GM12891 (cell line): ENCODE measurements around the gene UNC5C.

Source experiments
- PAX5 ChIP-seq: IDR thresholded peaks from 2 replicates; pipeline ENCODE4 v1.6.1; 2011; ENCODE audit warnings: low read length, moderate library complexity, mild to moderate bottlenecking; ENCODE audit not compliant: insufficient read depth, severe bottlenecking
- POLR2A ChIP-seq: IDR thresholded peaks from 2 replicates; pipeline ENCODE4 v1.6.1; 2011; ENCODE audit warnings: low read depth, low read length, control low read depth
- POLR2AphosphoS5 ChIP-seq: IDR thresholded peaks from 2 replicates; pipeline ENCODE4 v1.6.1; 2011; ENCODE audit warnings: low read depth, low read length, control low read depth
- POU2F2 ChIP-seq: IDR thresholded peaks from 2 replicates; pipeline ENCODE4 v1.6.1; 2011; ENCODE audit warnings: low read depth, mild to moderate bottlenecking, control low read depth, low read length, moderate library complexity
- SPI1 ChIP-seq: IDR thresholded peaks from 2 replicates; pipeline ENCODE4 v1.6.1; 2011; ENCODE audit warnings: low read depth, low read length, control low read depth
- TAF1 ChIP-seq: IDR thresholded peaks from 2 replicates; pipeline ENCODE4 v1.6.1; 2011; ENCODE audit warnings: low read depth, low read length, control low read depth

DNA sequence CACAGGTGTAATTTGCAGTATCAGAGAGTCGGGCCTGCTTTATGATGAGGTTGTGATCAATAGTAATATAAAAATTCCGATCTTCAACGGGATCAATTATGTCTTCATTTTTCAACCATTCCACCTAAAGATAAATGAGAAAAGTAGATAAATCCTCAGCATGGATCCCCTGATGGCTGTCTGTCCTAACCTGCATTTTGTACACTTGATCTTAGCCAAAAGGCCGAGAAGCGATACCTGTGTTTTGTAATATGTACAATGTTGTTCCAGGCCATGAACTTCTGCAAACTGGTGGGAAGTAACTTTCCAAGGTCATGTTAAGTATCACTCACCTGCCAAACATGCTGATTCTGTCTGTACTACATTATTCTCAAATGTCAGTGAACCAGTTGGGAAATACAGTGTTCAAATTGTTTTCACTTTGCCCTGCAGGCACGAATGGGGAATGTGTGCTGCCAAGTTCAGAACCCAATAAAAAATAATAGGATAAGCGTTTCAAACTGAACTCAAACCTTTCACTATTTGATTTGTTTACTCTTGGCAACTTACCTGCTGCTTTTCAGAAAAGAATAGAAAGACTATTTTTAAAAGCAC, 298.1 kb downstream of the UNC5C start:
- TF ChIP-seq POLR2AphosphoS5 (no peak), POLR2A (no peak), TAF1 (no peak), POU2F2 (no peak), SPI1 (no peak), PAX5 (no peak)
